Measurements from ENCODE around the gene CYP2C19. TPM values are rescaled to one million over a fixed set of nuclear protein-coding genes. Genes with fewer than 3 reads are reported as not detected.

Gene CYP2C19
- total RNA-seq, 1 donor from 2014 or later, result not detected

DNA sequence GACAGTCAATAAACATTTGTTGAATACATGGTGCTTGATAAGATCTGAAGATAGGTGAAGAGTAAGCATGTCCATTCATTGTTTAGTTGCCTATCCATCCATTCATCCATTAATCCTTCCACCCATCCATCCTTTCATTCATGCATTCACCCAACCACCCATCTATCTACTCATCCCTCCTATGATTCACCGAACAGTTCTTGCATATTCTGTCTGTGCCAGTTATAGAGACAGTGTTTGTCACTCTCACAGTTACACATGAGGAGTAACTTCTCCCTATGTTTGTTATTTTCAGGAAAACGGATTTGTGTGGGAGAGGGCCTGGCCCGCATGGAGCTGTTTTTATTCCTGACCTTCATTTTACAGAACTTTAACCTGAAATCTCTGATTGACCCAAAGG lies 90.0 kb downstream of the CYP2C19 start:
- TF ChIP-seq, protein P1, sequence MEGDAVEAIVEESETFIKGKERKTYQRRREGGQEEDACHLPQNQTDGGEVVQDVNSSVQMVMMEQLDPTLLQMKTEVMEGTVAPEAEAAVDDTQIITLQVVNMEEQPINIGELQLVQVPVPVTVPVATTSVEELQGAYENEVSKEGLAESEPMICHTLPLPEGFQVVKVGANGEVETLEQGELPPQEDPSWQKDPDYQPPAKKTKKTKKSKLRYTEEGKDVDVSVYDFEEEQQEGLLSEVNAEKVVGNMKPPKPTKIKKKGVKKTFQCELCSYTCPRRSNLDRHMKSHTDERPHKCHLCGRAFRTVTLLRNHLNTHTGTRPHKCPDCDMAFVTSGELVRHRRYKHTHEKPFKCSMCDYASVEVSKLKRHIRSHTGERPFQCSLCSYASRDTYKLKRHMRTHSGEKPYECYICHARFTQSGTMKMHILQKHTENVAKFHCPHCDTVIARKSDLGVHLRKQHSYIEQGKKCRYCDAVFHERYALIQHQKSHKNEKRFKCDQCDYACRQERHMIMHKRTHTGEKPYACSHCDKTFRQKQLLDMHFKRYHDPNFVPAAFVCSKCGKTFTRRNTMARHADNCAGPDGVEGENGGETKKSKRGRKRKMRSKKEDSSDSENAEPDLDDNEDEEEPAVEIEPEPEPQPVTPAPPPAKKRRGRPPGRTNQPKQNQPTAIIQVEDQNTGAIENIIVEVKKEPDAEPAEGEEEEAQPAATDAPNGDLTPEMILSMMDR (IDR thresholded peaks at IDR 0.05; ENCODE audit: unreplicated experiment), result no peak
- Mint-ChIP-seq H3K27ac (no peak overlapping the region), H3K4me3 (no peak overlapping the region), H3K9me3 (peaks cover 13% of the 10 kb centered on the region), H3K36me3 (no peaks in the 10 kb centered on the region), H3K4me1 (no peaks in the 10 kb centered on the region), H3K27me3 (ENCODE audit: low read depth) (no peaks in the 10 kb centered on the region)
- DNase-seq (ENCODE audit: low spot score in 2 of 2, unreplicated experiment in 2 of 2), result no peak

DNA sequence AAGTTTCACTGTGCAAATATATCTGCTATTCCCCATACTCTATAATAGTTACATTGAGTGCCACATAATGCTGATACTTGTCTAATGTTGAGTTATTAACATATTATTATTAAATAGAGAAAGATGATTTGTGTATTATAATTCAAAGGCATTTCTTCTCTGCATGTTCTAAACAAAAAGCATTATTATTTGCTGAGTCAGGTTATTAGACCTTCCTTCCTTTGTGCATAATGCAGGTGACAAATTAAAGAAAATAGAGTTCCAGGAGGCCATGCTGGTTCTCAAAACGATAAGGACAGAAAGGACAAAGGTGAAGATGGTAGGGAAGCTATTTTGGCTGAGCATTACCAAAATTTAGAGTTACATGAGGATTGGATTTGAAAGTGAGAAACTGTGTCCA lies 90.6 kb downstream of the CYP2C19 start:
- Mint-ChIP-seq H3K4me3 (no peak overlapping the region), H3K27me3 (ENCODE audit: low read depth) (no peaks in the 10 kb centered on the region), H3K27ac (no peak overlapping the region), H3K4me1 (no peaks in the 10 kb centered on the region), H3K9me3 (peaks cover 16% of the 10 kb centered on the region), H3K36me3 (no peaks in the 10 kb centered on the region)
- DNase-seq (ENCODE audit: low spot score in 2 of 2, unreplicated experiment in 2 of 2), result no peak
- TF ChIP-seq, protein P1 (IDR thresholded peaks at IDR 0.05; ENCODE audit: unreplicated experiment), result no peak

DNA sequence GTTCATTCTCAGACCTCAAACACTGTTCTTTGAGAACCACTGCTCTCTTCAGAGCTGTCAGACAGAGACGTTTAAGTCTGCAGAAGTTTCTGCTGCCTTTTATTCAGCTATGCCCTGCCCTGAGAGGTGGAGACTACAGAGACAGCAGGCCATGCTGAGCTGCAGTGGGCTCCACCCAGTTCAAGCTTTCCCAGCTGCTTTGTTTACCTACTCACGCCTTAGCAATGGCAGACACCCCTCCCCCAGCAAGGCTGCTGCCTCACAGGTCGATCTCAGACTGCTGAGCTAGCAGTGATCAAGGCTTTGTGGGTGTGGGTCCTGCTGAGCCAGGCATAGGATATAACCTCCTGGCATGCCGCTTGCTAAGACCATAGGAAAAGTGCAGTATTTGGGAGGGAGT lies 95.5 kb downstream of the CYP2C19 start:
- TF ChIP-seq, protein P1 (IDR thresholded peaks at IDR 0.05; ENCODE audit: unreplicated experiment), result no peak
- Mint-ChIP-seq H3K27ac (no peak overlapping the region), H3K36me3 (no peaks in the 10 kb centered on the region), H3K4me3 (no peak overlapping the region), H3K4me1 (no peaks in the 10 kb centered on the region), H3K27me3 (ENCODE audit: low read depth) (no peaks in the 10 kb centered on the region), H3K9me3 (peaks cover 23% of the 10 kb centered on the region)
- DNase-seq (ENCODE audit: low spot score in 2 of 2, unreplicated experiment in 2 of 2), result no peak

DNA sequence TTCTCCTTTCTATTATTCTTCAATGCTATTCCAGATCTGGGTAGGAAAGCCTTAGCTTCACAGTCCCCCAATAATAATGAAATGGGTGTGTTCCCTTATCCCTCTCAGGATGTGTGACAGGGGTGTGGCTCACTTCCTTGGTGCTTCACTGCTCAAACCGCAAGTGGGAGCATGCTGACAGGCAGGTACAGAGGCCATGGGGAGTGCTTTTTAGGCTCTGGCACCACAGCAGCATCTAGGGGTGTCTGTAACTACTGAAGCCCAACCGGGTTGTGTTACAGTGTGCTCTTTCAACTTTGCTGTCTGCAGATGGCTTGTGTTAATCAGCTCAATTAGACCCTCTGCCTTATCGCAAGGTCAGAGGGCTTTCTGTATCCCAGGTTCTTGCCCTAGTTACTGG lies 96.6 kb downstream of the CYP2C19 start:
- Mint-ChIP-seq H3K27ac (no peak overlapping the region), H3K36me3 (no peaks in the 10 kb centered on the region), H3K4me3 (no peak overlapping the region), H3K9me3 (peaks cover 34% of the 10 kb centered on the region), H3K4me1 (no peaks in the 10 kb centered on the region), H3K27me3 (ENCODE audit: low read depth) (no peaks in the 10 kb centered on the region)
- TF ChIP-seq, protein P1 (IDR thresholded peaks at IDR 0.05; ENCODE audit: unreplicated experiment), result no peak
- no peak for DNase-seq (ENCODE audit: low spot score in 2 of 2, unreplicated experiment in 2 of 2)

DNA sequence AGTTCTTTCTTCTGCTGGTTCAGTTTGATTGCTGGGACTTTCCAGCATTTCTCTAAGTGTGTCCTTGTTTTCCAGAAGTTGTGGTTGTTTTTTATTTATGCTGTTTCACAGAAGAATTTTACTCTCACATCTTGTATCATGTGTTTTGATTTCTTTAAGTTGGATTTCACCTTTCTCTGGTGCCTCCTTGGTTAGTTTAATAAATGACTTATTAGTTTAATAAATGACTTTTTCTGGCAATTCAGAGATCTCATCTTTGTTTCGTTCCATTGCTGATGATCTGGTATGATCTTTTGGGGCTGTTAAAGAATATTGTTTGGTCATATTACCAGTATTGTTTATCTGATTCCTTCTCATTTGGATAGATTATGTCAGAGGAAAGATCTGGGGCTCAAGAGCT lies 116.2 kb downstream of the CYP2C19 start:
- H3K27me3 Mint-ChIP-seq (ENCODE audit: low read depth), result no peaks in the 10 kb centered on the region
- no peaks in the 10 kb centered on the region for H3K36me3 Mint-ChIP-seq
- H3K9me3 Mint-ChIP-seq, result peaks cover 31% of the 10 kb centered on the region
- TF ChIP-seq, protein P1 (IDR thresholded peaks at IDR 0.05; ENCODE audit: unreplicated experiment), result no peak
- H3K4me3 Mint-ChIP-seq, result no peak overlapping the region
- no peak overlapping the region for H3K27ac Mint-ChIP-seq
- no peaks in the 10 kb centered on the region for H3K4me1 Mint-ChIP-seq
- no peak for DNase-seq (ENCODE audit: low spot score in 2 of 2, unreplicated experiment in 2 of 2)

DNA sequence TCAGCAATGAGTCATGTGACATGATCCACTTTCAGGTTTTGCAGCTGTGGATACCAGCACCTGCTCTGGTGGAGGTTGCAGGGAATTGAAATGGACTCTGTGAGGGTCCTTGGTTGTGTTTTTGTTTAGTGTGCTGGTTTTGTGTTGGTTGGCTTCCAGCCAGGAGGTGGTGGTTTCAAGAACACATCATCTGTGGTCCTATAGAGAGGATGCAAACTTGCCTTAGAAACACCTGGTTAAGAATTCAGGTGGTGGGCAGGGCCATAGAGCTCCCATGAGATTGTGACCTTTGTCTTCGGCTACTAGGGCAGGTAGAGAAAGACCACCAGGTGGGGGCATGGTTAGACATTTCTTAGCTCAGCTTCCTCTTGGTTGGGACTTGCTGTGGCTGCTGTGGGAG lies 116.7 kb downstream of the CYP2C19 start:
- peaks cover 34% of the 10 kb centered on the region for H3K9me3 Mint-ChIP-seq
- no peaks in the 10 kb centered on the region for H3K4me1 Mint-ChIP-seq
- no peak overlapping the region for H3K27ac Mint-ChIP-seq
- H3K4me3 Mint-ChIP-seq, result no peak overlapping the region
- H3K36me3 Mint-ChIP-seq, result no peaks in the 10 kb centered on the region
- no peak for DNase-seq (ENCODE audit: low spot score in 2 of 2, unreplicated experiment in 2 of 2)
- TF ChIP-seq, protein P1 (IDR thresholded peaks at IDR 0.05; ENCODE audit: unreplicated experiment), result no peak
- H3K27me3 Mint-ChIP-seq (ENCODE audit: low read depth), result no peaks in the 10 kb centered on the region

Measured in mesothelial cell of epicardium (in vitro differentiated cells).